ENCODE results near the gene TMEM178B. TPM values are rescaled to one million over a fixed set of nuclear protein-coding genes. Genes with fewer than 3 reads are reported as not detected.

TMEM178B gene
- total and polyA plus RNA-seq, 2 experiments from 2014 or later = 0.24 to 0.30 TPM

GRCh38 chr7:141375442-141375841, 301.6 kb downstream of the TMEM178B start:
- H3K27me3 ChIP-seq = no peaks in the 10 kb centered on the region
- H3K79me2 ChIP-seq = no peaks in the 10 kb centered on the region
- no peaks in the 10 kb centered on the region for H3K9me3 ChIP-seq (ENCODE audit: low read depth)
- no peak overlapping the region for H3K4me2 ChIP-seq
- H3K27ac ChIP-seq = no peak overlapping the region
- no peak for TF ChIP-seq EZH2 (IDR thresholded peaks at IDR 0.05; ENCODE audit: borderline replicate concordance)
- TF ChIP-seq, protein P1, sequence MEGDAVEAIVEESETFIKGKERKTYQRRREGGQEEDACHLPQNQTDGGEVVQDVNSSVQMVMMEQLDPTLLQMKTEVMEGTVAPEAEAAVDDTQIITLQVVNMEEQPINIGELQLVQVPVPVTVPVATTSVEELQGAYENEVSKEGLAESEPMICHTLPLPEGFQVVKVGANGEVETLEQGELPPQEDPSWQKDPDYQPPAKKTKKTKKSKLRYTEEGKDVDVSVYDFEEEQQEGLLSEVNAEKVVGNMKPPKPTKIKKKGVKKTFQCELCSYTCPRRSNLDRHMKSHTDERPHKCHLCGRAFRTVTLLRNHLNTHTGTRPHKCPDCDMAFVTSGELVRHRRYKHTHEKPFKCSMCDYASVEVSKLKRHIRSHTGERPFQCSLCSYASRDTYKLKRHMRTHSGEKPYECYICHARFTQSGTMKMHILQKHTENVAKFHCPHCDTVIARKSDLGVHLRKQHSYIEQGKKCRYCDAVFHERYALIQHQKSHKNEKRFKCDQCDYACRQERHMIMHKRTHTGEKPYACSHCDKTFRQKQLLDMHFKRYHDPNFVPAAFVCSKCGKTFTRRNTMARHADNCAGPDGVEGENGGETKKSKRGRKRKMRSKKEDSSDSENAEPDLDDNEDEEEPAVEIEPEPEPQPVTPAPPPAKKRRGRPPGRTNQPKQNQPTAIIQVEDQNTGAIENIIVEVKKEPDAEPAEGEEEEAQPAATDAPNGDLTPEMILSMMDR (IDR thresholded peaks at IDR 0.05; ENCODE audit: poor library complexity) = no peak
- no peak for TF ChIP-seq EZH2phosphoT487 (IDR thresholded peaks at IDR 0.05; ENCODE audit: low read depth, severe bottlenecking, unreplicated experiment)
- H4K20me1 ChIP-seq (ENCODE audit: insufficient read depth, poor library complexity, severe bottlenecking) = no peaks in the 10 kb centered on the region
- WGBS (ENCODE audit: low lambda C conversion rate, missing lambda C conversion rate) = 94% methylated on average over 2 of the region's 2 CpGs
- no peaks in the 10 kb centered on the region for H3K4me1 ChIP-seq (ENCODE audit: insufficient read depth)
- no peaks in the 10 kb centered on the region for H3K36me3 ChIP-seq (replicated peaks; ENCODE audit: insufficient read depth, low read depth)
- no peak for DNase-seq (ENCODE audit: low spot score)
- no peaks in the 10 kb centered on the region for H3K9me2 ChIP-seq (replicated peaks; ENCODE audit: insufficient read depth)
- H3K4me3 ChIP-seq = no peak overlapping the region
- H2AFZ ChIP-seq = no peak overlapping the region

DNA sequence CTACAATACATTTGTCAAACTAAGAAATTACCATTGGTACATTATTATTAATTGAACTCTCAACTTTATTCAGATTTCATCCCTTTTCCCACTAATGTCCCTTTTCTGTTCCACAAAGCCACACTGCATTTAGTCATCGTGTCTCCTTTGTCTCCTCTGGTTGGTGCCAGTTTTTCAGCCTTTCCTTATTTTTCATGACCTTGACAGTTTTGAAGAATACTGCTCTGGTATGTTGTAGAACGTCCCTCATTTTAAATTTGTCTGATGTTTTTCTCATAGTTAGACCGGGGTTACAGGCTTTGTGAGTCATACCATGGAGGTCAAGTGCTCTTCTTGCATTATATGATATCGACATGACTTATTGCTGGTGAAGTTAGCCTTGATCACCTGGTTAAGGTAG, 304.0 kb downstream of the TMEM178B start:
- 89% methylated on average over 4 of the region's 4 CpGs for WGBS (ENCODE audit: low lambda C conversion rate, missing lambda C conversion rate)
- no peaks in the 10 kb centered on the region for H3K4me1 ChIP-seq (ENCODE audit: insufficient read depth)
- no peak overlapping the region for H2AFZ ChIP-seq
- no peaks in the 10 kb centered on the region for H3K36me3 ChIP-seq (replicated peaks; ENCODE audit: insufficient read depth, low read depth)
- no peak overlapping the region for H3K4me2 ChIP-seq
- H3K27me3 ChIP-seq = no peaks in the 10 kb centered on the region
- H4K20me1 ChIP-seq (ENCODE audit: insufficient read depth, poor library complexity, severe bottlenecking) = no peaks in the 10 kb centered on the region
- no peaks in the 10 kb centered on the region for H3K9me2 ChIP-seq (replicated peaks; ENCODE audit: insufficient read depth)
- no peak overlapping the region for H3K4me3 ChIP-seq
- H3K27ac ChIP-seq = no peak overlapping the region
- DNase-seq (ENCODE audit: low spot score) = no peak
- TF ChIP-seq, protein P1 (IDR thresholded peaks at IDR 0.05; ENCODE audit: poor library complexity) = no peak
- TF ChIP-seq EZH2 (IDR thresholded peaks at IDR 0.05; ENCODE audit: borderline replicate concordance) (no peak), EZH2phosphoT487 (IDR thresholded peaks at IDR 0.05; ENCODE audit: low read depth, severe bottlenecking, unreplicated experiment) (no peak)
- H3K9me3 ChIP-seq (ENCODE audit: low read depth) = no peaks in the 10 kb centered on the region
- H3K79me2 ChIP-seq = no peaks in the 10 kb centered on the region

- H3K27me3 ChIP-seq = no peaks in the 10 kb centered on the region
- H3K27ac ChIP-seq = no peak overlapping the region
- no peaks in the 10 kb centered on the region for H3K36me3 ChIP-seq (replicated peaks; ENCODE audit: insufficient read depth, low read depth)
- H3K4me2 ChIP-seq = no peak overlapping the region
- H3K79me2 ChIP-seq = no peaks in the 10 kb centered on the region
- TF ChIP-seq EZH2 (IDR thresholded peaks at IDR 0.05; ENCODE audit: borderline replicate concordance) = no peak
- TF ChIP-seq EZH2phosphoT487 (IDR thresholded peaks at IDR 0.05; ENCODE audit: low read depth, severe bottlenecking, unreplicated experiment) = no peak
- TF ChIP-seq, protein P1 (IDR thresholded peaks at IDR 0.05; ENCODE audit: poor library complexity) = no peak
- H4K20me1 ChIP-seq (ENCODE audit: insufficient read depth, poor library complexity, severe bottlenecking) = no peaks in the 10 kb centered on the region
- no peak overlapping the region for H3K4me3 ChIP-seq
- no peaks in the 10 kb centered on the region for H3K9me3 ChIP-seq (ENCODE audit: low read depth)
- H3K9me2 ChIP-seq (replicated peaks; ENCODE audit: insufficient read depth) = no peaks in the 10 kb centered on the region
- no peak overlapping the region for H2AFZ ChIP-seq
- no peaks in the 10 kb centered on the region for H3K4me1 ChIP-seq (ENCODE audit: insufficient read depth)
- WGBS (ENCODE audit: low lambda C conversion rate, missing lambda C conversion rate) = 98% methylated on average over 2 of the region's 2 CpGs
- no peak for DNase-seq (ENCODE audit: low spot score)
These were observed 304.5 kb downstream of the TMEM178B start for GRCh38 chr7:141378405-141378804.
